ENCODE results near the gene ANKRD6. TPM values are rescaled to one million over a fixed set of nuclear protein-coding genes. Genes with fewer than 3 reads are reported as not detected.

ANKRD6 gene
- polyA plus RNA-seq, 3 donors: 0.93 to 3.0 (median 1.2) TPM

DNA sequence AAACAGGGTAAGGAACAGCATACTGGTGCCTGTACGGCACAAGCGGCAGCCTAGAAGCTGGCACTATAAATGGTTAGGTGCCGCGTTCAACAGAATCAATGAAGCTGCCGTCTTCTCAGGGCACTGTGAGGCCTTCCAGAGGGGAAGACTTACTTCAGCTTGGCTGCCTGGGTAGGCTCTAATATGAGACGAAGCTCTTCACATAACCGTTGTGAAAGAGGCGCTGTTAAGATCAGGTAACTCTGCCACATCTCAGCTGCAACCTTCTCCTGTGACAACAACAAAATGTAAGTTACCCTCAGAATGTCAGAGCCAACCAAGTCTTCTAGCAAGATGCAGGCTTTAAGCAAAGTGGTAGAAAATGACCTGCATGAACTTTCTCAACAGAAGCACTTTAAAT is 217.6 kb downstream of the ANKRD6 start:
- Mint-ChIP-seq H3K4me1 (no peaks in the 10 kb centered on the region), H3K9me3 (no peaks in the 10 kb centered on the region), H3K36me3 (peaks cover 67 to 76% of the 10 kb centered on the region in 2 donors), H3K27me3 (ENCODE audit: low read depth in 3 of 3) (no peaks in the 10 kb centered on the region), H3K4me3 (no peak overlapping the region), H3K27ac (no peak overlapping the region)
- no peaks in the 10 kb centered on the region for H3K4me1 ChIP-seq (ENCODE audit: control insufficient read depth in 1 of 2, insufficient read depth in 2 of 2, low read length in 2 of 2)
- no peak overlapping the region for H3K9ac ChIP-seq (ENCODE audit: insufficient read depth, low read length, poor library complexity, severe bottlenecking)
- no peak overlapping the region for H3K4me3 ChIP-seq (replicated peaks in 1 of 3; ENCODE audit: low read depth in 2 of 3, low read length in 3 of 3)
- TF ChIP-seq, protein P1, sequence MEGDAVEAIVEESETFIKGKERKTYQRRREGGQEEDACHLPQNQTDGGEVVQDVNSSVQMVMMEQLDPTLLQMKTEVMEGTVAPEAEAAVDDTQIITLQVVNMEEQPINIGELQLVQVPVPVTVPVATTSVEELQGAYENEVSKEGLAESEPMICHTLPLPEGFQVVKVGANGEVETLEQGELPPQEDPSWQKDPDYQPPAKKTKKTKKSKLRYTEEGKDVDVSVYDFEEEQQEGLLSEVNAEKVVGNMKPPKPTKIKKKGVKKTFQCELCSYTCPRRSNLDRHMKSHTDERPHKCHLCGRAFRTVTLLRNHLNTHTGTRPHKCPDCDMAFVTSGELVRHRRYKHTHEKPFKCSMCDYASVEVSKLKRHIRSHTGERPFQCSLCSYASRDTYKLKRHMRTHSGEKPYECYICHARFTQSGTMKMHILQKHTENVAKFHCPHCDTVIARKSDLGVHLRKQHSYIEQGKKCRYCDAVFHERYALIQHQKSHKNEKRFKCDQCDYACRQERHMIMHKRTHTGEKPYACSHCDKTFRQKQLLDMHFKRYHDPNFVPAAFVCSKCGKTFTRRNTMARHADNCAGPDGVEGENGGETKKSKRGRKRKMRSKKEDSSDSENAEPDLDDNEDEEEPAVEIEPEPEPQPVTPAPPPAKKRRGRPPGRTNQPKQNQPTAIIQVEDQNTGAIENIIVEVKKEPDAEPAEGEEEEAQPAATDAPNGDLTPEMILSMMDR (IDR thresholded peaks at IDR 0.05): no peak
- peaks cover 65 to 94% of the 10 kb centered on the region in 2 donors for H3K36me3 ChIP-seq (replicated peaks in 1 of 2; ENCODE audit: control insufficient read depth in 1 of 2, insufficient read depth in 2 of 2, low read length in 2 of 2)
- DNase-seq: no peak
- no peak overlapping the region for H3K4me2 ChIP-seq (replicated peaks; ENCODE audit: extremely low read depth, low read length, poor library complexity, severe bottlenecking)
- H3K9me3 ChIP-seq (replicated peaks in 1 of 2; ENCODE audit: control insufficient read depth in 1 of 2, insufficient read depth in 1 of 2, low read length in 2 of 2): no peaks in the 10 kb centered on the region
- H3K27me3 ChIP-seq (ENCODE audit: control insufficient read depth in 2 of 2, insufficient read depth in 2 of 2, low read length in 2 of 2): no peaks in the 10 kb centered on the region
- intact Hi-C loops (cut with micrococcal nuclease): no loop called here
- H4K20me1 ChIP-seq (ENCODE audit: insufficient read depth, low read length): no peaks in the 10 kb centered on the region
- H3K27ac ChIP-seq (ENCODE audit: low read depth in 1 of 2, low read length in 2 of 2): no peak overlapping the region
- H3K79me2 ChIP-seq (ENCODE audit: insufficient read depth, low read length): no peaks in the 10 kb centered on the region
- H2AFZ ChIP-seq (ENCODE audit: insufficient read depth, low read depth, low read length, poor library complexity, severe bottlenecking): no peak overlapping the region
- WGBS (ENCODE audit: insufficient coverage): over 99% methylated on average over 8 of the region's 8 CpGs

DNA sequence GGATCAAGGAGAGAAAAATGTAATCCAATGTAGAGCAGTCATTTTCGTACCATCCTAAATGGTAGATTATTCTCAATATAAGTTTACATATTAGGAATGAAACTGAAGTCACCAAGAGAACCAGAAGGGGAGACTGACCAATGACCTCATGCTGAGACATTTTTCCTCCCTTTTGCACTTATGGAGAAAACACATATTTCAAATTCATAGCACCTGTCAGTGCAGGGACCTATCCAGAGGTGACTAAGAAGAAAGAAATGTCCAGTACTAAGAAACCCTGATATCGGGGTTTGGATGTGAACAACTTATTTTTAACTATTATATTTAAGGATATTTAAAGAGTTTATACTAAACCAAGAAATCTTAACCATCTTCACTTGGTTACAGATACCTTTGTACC is 222.2 kb downstream of the ANKRD6 start:
- no CpG with 5 or more reads among the region's 2 CpGs for WGBS (ENCODE audit: insufficient coverage)
- Histone ChIP-seq H3K9me3 (replicated peaks in 1 of 2; ENCODE audit: control insufficient read depth in 1 of 2, insufficient read depth in 1 of 2, low read length in 2 of 2) (no peaks in the 10 kb centered on the region), H4K20me1 (ENCODE audit: insufficient read depth, low read length) (no peaks in the 10 kb centered on the region), H3K36me3 (replicated peaks in 1 of 2; ENCODE audit: control insufficient read depth in 1 of 2, insufficient read depth in 2 of 2, low read length in 2 of 2) (peaks cover 61 to 94% of the 10 kb centered on the region in 2 donors), H3K9ac (ENCODE audit: insufficient read depth, low read length, poor library complexity, severe bottlenecking) (no peak overlapping the region), H3K27me3 (ENCODE audit: control insufficient read depth in 2 of 2, insufficient read depth in 2 of 2, low read length in 2 of 2) (no peaks in the 10 kb centered on the region), H2AFZ (ENCODE audit: insufficient read depth, low read depth, low read length, poor library complexity, severe bottlenecking) (no peak overlapping the region), H3K27ac (ENCODE audit: low read depth in 1 of 2, low read length in 2 of 2) (no peak overlapping the region), H3K4me3 (replicated peaks in 1 of 3; ENCODE audit: low read depth in 2 of 3, low read length in 3 of 3) (no peak overlapping the region), H3K79me2 (ENCODE audit: insufficient read depth, low read length) (no peaks in the 10 kb centered on the region), H3K4me1 (ENCODE audit: control insufficient read depth in 1 of 2, insufficient read depth in 2 of 2, low read length in 2 of 2) (no peaks in the 10 kb centered on the region), H3K4me2 (replicated peaks; ENCODE audit: extremely low read depth, low read length, poor library complexity, severe bottlenecking) (no peak overlapping the region)
- Mint-ChIP-seq H3K9me3 (no peaks in the 10 kb centered on the region), H3K27me3 (ENCODE audit: low read depth in 3 of 3) (peaks cover 0 to 2% (median 0%) of the 10 kb centered on the region in 3 donors), H3K27ac (no peak overlapping the region), H3K4me3 (no peak overlapping the region), H3K4me1 (no peaks in the 10 kb centered on the region), H3K36me3 (peaks cover 71 to 82% of the 10 kb centered on the region in 2 donors)
- intact Hi-C loops (cut with micrococcal nuclease): no loop called here
- TF ChIP-seq, protein P1 (IDR thresholded peaks at IDR 0.05): no peak
- DNase-seq: no peak
